ENCODE data around the gene EXD2.

- no peak for TF ChIP-seq CTCF (IDR thresholded peaks at IDR 0.05)
- TF ChIP-seq POLR2AphosphoS5 (IDR thresholded peaks at IDR 0.05), result no peak
- no peak for TF ChIP-seq POLR2A (IDR thresholded peaks at IDR 0.05)
Measured at GRCh38 chr14:69190191-69190590, 1.1 kb upstream of the EXD2 start.

Measured in upper lobe of left lung (tissue), 4 donors.